Pancreas (tissue), 10 donors: ENCODE data around the gene PNPLA3. TPM values are rescaled to one million over a fixed set of nuclear protein-coding genes. Genes with fewer than 3 reads are reported as not detected.
A peak's percentile ranks its signal among the peaks of the same experiment; 100 is the strongest.

Experiments used
- ATAC-seq, 4 donors: fragments of 200-7000 bp; cut with Tn5 transposase; one replicate each; pipeline versions ENCODE4 v1.8.0 to v1.9.1; 2020; ENCODE audit warnings: mild to moderate bottlenecking in 4 of 4, moderate library complexity in 4 of 4
- DNase-seq, 6 donors: peaks; one replicate each; pipeline ENCODE4 v3.0.0-alpha.2; 2020
- FAIRE-seq: peaks from 2 replicates; lab custom pipeline; 2012; peaks lifted over from hg19 to GRCh38; lab: Jason Lieb, UNC
- H3K27ac ChIP-seq, 4 donors: fragments of 200-600 bp; sonication (generic); 1 replicate in 3 of 4; 2 replicates in 1 of 4; pipeline versions ENCODE4 v1.5.0 to v1.8.0; 2020
- H3K27me3 ChIP-seq, 4 donors: fragments of 200-600 bp; one replicate each; pipeline ENCODE4 v1.8.0; 2021
- H3K36me3 ChIP-seq, 3 donors: fragments of 200-600 bp; sonication (generic) in 1 of 3; one replicate each; pipeline versions ENCODE4 v1.5.0 to v1.8.0; 2020 to 2021
- H3K4me1 ChIP-seq, 3 donors: fragments of 200-600 bp; one replicate each; pipeline ENCODE4 v1.8.0; 2021
- H3K4me3 ChIP-seq, 4 donors: fragments of 200-600 bp; sonication (generic) in 2 of 4; one replicate each; pipeline versions ENCODE4 v1.5.0 to v1.8.0; 2020 to 2021
- H3K9me3 ChIP-seq, 4 donors: fragments of 200-600 bp; one replicate each; pipeline ENCODE4 v1.8.0; 2021
- WGBS, 2 donors: extraction: QIAGEN DNeasy Blood & Tissue Kit; methylation state at CpG; one replicate each; pipeline ENCODE4 v1.1.7; 2013; 5-methylcytosine and 5-hydroxymethylcytosine counted together
- intact Hi-C, 3 donors: fragments of 100-400 bp; cut with DNase I; formaldehyde crosslinking; loops; one replicate each; pipeline versions ENCODE4 v1.11.1 to v1.14.2; 2022
- polyA plus RNA-seq, 2 donors: library from polyadenylated mRNA; stranded (reverse); fragments of 200-250 nt; gene quantifications; one replicate each; pipeline ENCODE4 v1.2.3, GENCODE V29; 2013
- total RNA-seq, 6 donors: library from RNA; stranded (reverse); fragmentation: NEBNext Ultra II Directional in 4 of 6; extraction: Animal tissue kit (Norgen Biotek cat#: 25700) in 4 of 6; gene quantifications; one replicate each; pipeline versions ENCODE4 v1.2.1 to v1.2.4, GENCODE V29; 2021 to 2023
- TF ChIP-seq, protein P1 (sequence below), 4 donors: fragments of 200-600 bp; sonication (generic) in 3 of 4; IDR thresholded peaks; one replicate each; pipeline versions ENCODE4 v1.5.0 to v1.8.0; 2021; ENCODE audit warnings: antibody characterized with exemption in 4 of 4
- donor health status: healthy with polysubstance abuse.
- donor health status: DM: no; HTN: no; CAD: no; lungs with moderate emphysema.
- donor health status: DM: no; HTN: no; CAD: no.
- donor health status: control.
- donor health status: control.
- donor health status: Bipolar disorder and iron deficiency.
- donor health status: DM: yes; HTN: yes; CAD: no.
- donor health status: DM: no; HTN: no; CAD: no.
- donor health status: DM: no; HTN: no; CAD: no.
- donor health status: DM: yes; HTN: yes; CAD: no.

Gene PNPLA3
- total and polyA plus RNA-seq, 8 donors: 0.07 to 0.70 (median 0.18) TPM; not detected in 2

DNA sequence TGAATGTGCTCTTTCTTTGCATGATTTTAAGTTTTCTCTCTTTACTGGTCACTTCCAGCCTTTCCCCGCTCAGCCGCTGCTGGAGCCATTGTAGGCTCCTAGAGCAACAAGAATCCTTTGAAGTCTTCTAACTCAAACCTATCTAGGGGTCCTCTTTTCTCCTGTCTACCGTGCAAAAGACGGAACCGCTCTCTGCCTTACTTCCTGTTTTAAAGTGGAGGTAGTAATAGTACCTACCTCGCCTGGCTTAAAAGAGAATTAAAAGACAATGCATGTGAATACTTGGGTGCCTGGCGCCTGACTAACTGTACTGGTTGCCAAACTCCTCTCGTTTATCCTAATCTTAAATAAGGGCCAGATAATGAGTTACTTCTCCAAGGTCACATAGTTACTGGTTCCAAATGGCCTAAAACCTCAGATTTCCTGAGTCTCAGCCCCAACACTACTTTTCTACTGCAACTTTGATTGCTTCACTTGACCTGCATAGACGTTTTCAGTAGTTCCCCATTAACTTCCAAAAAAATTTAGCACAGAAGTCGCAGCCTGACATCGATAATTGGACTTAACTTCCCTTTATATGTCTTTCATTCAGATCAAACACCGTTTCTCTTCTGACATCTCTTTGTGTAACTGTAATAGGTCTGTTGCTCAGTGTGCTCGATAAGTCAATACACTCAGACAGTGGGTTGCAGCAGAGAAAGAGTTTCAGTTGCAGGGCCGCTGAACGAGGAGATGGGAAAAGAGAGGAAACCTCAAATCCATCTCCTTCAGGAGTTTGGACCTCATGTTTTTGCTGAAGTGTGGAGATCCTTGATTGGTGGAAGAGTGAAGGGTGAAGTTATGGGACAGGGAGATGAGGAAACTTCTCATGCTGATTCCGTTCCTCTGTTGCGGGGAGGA lies 32.5 kb downstream of the PNPLA3 start:
- ATAC-seq: no peak
- intact Hi-C loops: no loop called here

DNA sequence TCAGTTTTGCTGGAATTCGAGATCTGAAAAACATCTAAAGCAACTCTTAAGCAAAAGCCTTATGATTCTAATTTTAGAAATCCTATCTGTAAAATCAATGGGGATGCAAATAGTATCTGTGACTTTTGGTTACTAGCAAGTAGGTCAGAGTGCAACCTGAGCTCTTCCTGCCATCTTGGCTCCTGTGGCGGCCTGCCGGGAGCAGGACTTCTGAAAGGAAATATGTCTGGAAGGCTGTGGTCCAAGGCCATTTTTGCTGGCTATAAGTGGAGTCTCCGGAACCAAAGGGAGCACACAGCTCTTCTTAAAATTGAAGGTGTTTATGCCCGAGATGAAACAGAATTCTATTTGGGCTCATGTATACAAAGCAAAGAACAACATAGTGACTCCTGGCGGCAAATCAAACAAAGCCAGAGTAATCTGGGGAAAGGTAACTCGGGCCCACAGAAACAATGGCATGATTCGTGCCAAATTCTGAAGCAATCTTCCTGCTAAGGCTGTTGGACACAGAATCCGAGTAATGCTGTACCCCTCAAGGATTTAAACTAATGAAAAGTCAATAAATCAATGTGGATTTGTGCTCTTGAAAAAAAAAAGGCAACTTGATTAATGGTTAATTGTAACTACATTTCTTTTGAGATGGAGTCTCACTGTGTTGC lies 33.3 kb downstream of the PNPLA3 start:
- ATAC-seq: no peak

More for the DNA sequence above, 32.5 kb downstream of the PNPLA3 start:
- Histone ChIP-seq H3K9me3 (no peaks in the 10 kb centered on the region), H3K27me3 (no peaks in the 10 kb centered on the region), H3K36me3 (no peaks in the 10 kb centered on the region), H3K27ac (peak overlapping the region in 3 of 4 donors; percentile 33 to 72 (median 60)), H3K4me3 (peak overlapping the region; percentile 68 to 96 (median 90)), H3K4me1 (peaks cover 4 to 16% (median 12%) of the 10 kb centered on the region in 3 donors)
- no peak for FAIRE-seq
- TF ChIP-seq, protein P1, sequence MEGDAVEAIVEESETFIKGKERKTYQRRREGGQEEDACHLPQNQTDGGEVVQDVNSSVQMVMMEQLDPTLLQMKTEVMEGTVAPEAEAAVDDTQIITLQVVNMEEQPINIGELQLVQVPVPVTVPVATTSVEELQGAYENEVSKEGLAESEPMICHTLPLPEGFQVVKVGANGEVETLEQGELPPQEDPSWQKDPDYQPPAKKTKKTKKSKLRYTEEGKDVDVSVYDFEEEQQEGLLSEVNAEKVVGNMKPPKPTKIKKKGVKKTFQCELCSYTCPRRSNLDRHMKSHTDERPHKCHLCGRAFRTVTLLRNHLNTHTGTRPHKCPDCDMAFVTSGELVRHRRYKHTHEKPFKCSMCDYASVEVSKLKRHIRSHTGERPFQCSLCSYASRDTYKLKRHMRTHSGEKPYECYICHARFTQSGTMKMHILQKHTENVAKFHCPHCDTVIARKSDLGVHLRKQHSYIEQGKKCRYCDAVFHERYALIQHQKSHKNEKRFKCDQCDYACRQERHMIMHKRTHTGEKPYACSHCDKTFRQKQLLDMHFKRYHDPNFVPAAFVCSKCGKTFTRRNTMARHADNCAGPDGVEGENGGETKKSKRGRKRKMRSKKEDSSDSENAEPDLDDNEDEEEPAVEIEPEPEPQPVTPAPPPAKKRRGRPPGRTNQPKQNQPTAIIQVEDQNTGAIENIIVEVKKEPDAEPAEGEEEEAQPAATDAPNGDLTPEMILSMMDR (IDR thresholded peaks at IDR 0.05): no peak
- 38 to 41% methylated on average over 17 of the region's 17 CpGs for WGBS, 2 donors
- no peak for DNase-seq

DNA sequence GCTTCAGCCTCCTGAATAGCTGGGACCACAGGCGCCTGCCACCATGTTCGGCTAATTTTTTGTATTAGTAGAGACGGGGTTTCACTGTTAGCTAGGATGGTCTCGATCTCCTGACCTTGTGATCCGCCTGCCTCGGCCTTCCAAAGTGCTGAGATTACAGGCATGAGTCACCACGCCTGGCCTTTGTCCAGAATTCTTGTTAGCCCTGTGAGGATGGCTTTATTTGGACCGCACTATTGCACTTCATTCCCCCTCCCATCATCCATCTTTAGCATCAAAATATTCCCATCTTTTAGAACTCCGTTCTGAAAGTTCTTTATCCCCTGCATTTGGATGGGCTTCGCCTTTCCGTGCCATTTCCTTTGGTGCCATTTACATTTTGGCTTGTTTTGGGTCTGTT lies 34.3 kb downstream of the PNPLA3 start:
- no peak for FAIRE-seq
- Histone ChIP-seq H3K27ac (no peak overlapping the region), H3K36me3 (no peaks in the 10 kb centered on the region), H3K4me1 (peaks cover 4 to 16% (median 12%) of the 10 kb centered on the region in 3 donors), H3K4me3 (no peak overlapping the region), H3K27me3 (no peaks in the 10 kb centered on the region), H3K9me3 (no peaks in the 10 kb centered on the region)
- 81 to 82% methylated on average over 11 of the region's 11 CpGs for WGBS, 2 donors
- no peak for ATAC-seq
- intact Hi-C loops: no loop called here
- no peak for DNase-seq
- TF ChIP-seq, protein P1 (IDR thresholded peaks at IDR 0.05): no peak

More for the DNA sequence above, 33.3 kb downstream of the PNPLA3 start:
- DNase-seq (no peak), FAIRE-seq (no peak)
- no peaks in the 10 kb centered on the region for H3K9me3 ChIP-seq
- H3K4me3 ChIP-seq: no peak overlapping the region
- peaks cover 4 to 16% (median 12%) of the 10 kb centered on the region in 3 donors for H3K4me1 ChIP-seq
- H3K36me3 ChIP-seq: no peaks in the 10 kb centered on the region
- 55 to 59% methylated on average over 9 of the region's 9 CpGs for WGBS, 2 donors
- TF ChIP-seq, protein P1 (IDR thresholded peaks at IDR 0.05): no peak
- H3K27me3 ChIP-seq: no peaks in the 10 kb centered on the region
- H3K27ac ChIP-seq: no peak overlapping the region
- intact Hi-C loops: no loop called here

DNA sequence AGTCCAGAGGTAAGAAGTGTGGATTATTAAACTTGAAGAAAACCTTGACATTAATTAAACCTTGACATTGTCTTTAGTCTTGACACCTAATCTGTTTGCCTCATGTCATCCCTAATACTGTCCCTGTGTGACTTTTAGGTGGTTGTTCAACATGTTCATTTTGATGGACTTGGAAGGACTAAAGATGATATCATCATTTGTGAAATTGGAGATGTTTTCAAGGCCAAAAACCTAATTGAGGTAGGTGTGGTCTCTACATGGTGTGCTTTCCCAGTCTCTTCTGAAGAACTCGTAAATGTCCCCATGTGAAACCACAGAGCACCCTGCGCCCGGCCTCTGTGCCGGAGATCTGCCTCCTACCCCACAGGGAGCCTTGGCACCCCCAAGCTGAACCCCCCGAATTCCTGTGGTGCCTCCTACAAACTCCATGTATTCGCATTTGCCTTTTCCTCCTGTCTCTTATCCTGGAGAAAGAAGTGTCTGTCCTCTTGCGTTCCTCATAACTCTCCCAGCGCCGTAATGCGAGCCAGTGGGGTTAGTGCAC lies 40.8 kb downstream of the PNPLA3 start:
- ATAC-seq: no peak
- Histone ChIP-seq H3K4me3 (no peak overlapping the region), H3K27me3 (no peaks in the 10 kb centered on the region), H3K36me3 (peaks cover 0 to 34% (median 13%) of the 10 kb centered on the region in 3 donors), H3K9me3 (no peaks in the 10 kb centered on the region), H3K4me1 (no peaks in the 10 kb centered on the region), H3K27ac (no peak overlapping the region)
- 95 to 98% methylated on average over 10 of the region's 10 CpGs for WGBS, 2 donors
- TF ChIP-seq, protein P1 (IDR thresholded peaks at IDR 0.05): no peak
- no peak for DNase-seq
- no peak for FAIRE-seq
- intact Hi-C loops: no loop called here
